K562 (cell line): ENCODE results near the gene NFATC3.

Source experiments
- BHLHE40 ChIP-seq: IDR thresholded peaks from 2 replicates; pipeline ENCODE4 v1.6.1; 2011; ENCODE audit warnings: low read length, improper control_type of control experiment
- CTCF ChIP-seq, 3 experiments: IDR thresholded peaks in 2 of 3; conservative IDR thresholded peaks in 1 of 3; 2 replicates each; pipeline ENCODE4 v1.5.1; 2011 to 2012; ENCODE audit warnings: low read length in 3 of 3, mild to moderate bottlenecking in 3 of 3, control low read depth in 2 of 3, improper control_type of control experiment in 1 of 3, inconsistent platforms in 1 of 3, low read depth in 1 of 3, mixed read lengths in 1 of 3, moderate library complexity in 1 of 3; ENCODE audit not compliant: insufficient read depth in 2 of 3
- EZH2 ChIP-seq: IDR thresholded peaks from 2 replicates; pipeline ENCODE4 v1.6.1; 2012; ENCODE audit warnings: low read depth, mild to moderate bottlenecking, inconsistent platforms, low read length, borderline replicate concordance
- GTF2F1 ChIP-seq: IDR thresholded peaks from 2 replicates; pipeline ENCODE4 v1.6.1; 2011; ENCODE audit warnings: low read depth, low read length, improper control_type of control experiment
- PHF8 ChIP-seq: fragments of 200-600 bp; sonication (generic); IDR thresholded peaks from 2 replicates; pipeline ENCODE4 v1.6.1; 2012; ENCODE audit warnings: mixed run types, mild to moderate bottlenecking, inconsistent platforms, low read length, moderate library complexity, borderline replicate concordance
- POLR2AphosphoS2 ChIP-seq: IDR thresholded peaks from 2 replicates; pipeline ENCODE4 v1.6.1; 2012; ENCODE audit warnings: low read length, improper control_type of control experiment
- POLR2AphosphoS5 ChIP-seq: IDR thresholded peaks from 2 replicates; pipeline ENCODE4 v1.6.1; 2011; ENCODE audit warnings: mild to moderate bottlenecking, low read depth, low read length, moderate library complexity; ENCODE audit not compliant: control insufficient read depth, insufficient read depth
- SP1 ChIP-seq: sonication (generic); formaldehyde crosslinking; IDR thresholded peaks from 2 replicates; pipeline ENCODE4 v1.8.1; 2022; ENCODE audit warnings: mild to moderate bottlenecking, missing genetic modification reagents
- TAF1 ChIP-seq: IDR thresholded peaks from 2 replicates; pipeline ENCODE4 v1.6.1; 2011; ENCODE audit warnings: mild to moderate bottlenecking, low read length, moderate library complexity; ENCODE audit not compliant: insufficient read depth, control insufficient read depth, severe bottlenecking; ENCODE audit errors: extremely low read depth
- ZNF589 ChIP-seq: fragments of 200-800 bp; sonication (Bioruptor generic); IDR thresholded peaks from 2 replicates; pipeline ENCODE4 v1.6.1; 2016; ENCODE audit warnings: low read depth, missing genetic modification characterization, missing compliant biosample characterization
- TF ChIP-seq, protein P1 (sequence below), 2 experiments: fragments of 450-650 bp in 1 of 2; sonication (generic) in 1 of 2; formaldehyde crosslinking in 1 of 2; IDR thresholded peaks in 1 of 2; conservative IDR thresholded peaks in 1 of 2; 2 replicates each; pipeline versions ENCODE4 v1.6.1 to v1.8.1; 2016 to 2023; ENCODE audit warnings: mild to moderate bottlenecking in 2 of 2, moderate library complexity in 2 of 2, inconsistent platforms in 1 of 2, missing genetic modification reagents in 1 of 2

DNA sequence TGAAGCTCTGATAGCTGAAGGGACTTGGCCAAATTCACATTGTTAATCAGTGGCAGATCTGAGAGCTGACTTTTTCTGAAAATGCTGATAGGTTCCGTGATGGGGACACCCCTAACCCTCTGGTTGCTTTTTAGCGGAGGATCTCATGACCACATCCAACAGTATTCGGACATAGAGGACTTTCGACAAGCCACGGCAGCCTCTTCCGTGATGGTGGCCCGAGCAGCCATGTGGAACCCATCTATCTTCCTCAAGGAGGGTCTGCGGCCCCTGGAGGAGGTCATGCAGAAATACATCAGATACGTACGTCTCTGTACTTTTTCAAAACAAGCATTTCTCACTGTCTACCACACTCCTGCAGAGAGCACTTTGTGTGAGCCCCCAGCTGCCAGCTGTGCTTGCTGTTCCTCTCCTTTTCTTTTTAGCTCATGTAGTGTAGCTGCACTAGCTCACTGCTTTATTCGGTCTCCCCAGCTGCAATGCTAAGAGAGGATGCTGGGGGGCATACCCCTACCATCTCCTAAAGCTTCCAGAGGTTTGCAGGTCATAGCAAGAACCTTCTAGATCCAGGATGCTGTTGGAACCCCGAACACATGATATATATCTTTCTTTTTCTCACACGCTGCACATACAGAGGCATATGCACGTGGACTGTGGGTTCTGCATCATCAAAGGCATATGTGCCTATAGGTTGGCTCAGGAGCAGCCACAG, 14.2 kb upstream of the NFATC3 start:
- TF ChIP-seq ZNF589 (CRISPR knock-in tag) (no peak), POLR2AphosphoS2 (no peak), EZH2 (no peak), POLR2AphosphoS5 (no peak), CTCF (IDR thresholded peaks at IDR 0.05 in 2 of 3, conservative IDR thresholded peaks at IDR 0.05 in 1 of 3; ENCODE audit: insufficient read depth in 2 of 3, low read depth in 1 of 3, low read length in 3 of 3) (no peak), SP1 (CRISPR knock-in tag) (no peak), PHF8 (no peak), BHLHE40 (no peak), GTF2F1 (no peak), TAF1 (no peak)
- TF ChIP-seq, protein P1, sequence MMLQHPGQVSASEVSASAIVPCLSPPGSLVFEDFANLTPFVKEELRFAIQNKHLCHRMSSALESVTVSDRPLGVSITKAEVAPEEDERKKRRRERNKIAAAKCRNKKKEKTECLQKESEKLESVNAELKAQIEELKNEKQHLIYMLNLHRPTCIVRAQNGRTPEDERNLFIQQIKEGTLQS (IDR thresholded peaks at IDR 0.05): no peak
- TF ChIP-seq, protein P1 (CRISPR knock-in tag; conservative IDR thresholded peaks at IDR 0.05): no peak
